ENCODE results near the gene HOATZ.

The HOATZ gene

DNA sequence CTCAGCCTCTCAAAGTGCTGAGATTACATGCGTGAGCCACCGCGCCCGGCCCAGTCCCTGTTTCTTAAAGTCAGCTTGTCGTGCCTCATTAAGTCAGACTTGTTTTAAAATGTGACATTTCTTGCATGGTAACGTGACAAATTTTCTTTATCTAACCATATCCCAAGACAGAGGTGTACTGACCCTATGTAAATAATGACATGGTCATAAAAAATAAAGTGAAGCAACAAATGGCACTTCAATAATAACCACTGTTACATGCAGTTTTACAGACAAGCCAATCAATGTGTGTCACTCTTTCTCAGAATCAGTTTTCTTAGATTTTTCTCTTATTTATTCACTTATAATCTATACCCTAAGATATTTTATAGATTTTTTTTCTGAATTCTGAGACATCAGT lies 61.2 kb downstream of the HOATZ start:
- DNase-seq (ENCODE audit: low read depth in 1 of 2, low spot score in 1 of 2) = no peak

DNA sequence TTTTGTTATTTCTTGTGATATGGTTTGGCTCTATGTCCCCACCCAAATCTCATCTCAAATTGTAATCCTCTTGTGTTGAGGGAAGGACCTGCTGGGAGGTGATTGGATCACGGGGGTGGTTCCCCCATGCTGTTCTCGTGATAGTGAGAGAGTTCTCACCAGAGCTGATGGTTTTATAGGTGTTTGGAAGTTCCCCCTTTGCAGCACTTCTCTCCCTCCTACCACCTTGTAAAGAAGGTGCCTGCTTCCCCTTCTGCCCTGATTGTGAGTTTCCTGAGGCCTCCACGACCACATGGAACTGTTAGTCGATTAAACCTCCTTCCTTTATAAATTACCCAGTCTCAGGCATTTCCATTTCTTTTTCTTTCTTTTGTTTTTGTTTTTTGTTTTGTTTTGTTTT lies 63.2 kb downstream of the HOATZ start:
- DNase-seq (ENCODE audit: low read depth in 1 of 2, low spot score in 1 of 2) = no peak

DNA sequence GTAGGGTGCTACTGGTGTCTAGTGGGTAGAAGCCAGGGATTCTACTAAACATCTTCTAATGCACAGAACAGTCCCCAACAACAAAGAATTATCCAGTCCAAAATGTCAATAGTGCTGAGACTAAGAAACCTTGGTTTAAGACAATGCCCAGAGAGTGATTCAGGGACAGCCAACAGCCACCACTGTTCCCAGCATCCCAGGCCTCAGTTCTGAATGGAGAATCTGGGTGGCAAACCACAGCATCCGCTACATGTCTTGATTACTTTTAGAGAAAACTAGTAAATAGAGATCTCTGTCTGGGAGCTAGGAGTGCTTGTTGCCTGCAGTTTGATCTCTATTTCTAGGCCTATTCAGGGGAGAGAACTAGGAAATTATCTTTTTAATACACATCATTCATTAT lies 66.8 kb downstream of the HOATZ start:
- DNase-seq (ENCODE audit: low read depth in 1 of 2, low spot score in 1 of 2) = no peak

DNA sequence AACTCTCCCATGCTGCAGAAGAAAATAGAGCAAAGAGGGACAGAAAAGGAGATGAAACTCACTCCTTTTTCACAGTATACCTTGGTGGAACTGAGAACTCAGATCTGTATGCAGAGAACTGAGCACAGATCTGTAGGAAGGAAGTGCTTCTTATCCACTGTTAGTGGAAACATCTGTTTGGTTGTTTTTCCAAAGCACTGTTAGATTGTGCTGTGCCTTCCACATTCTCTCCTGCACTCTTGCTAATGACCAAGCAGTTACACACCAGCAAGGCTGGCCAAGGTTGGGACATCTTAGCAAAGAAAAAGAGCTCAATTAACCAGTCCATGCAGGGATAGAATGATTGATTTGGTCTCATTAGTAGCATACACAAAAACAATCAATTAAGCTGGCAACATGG lies 67.6 kb downstream of the HOATZ start:
- DNase-seq (ENCODE audit: low read depth in 1 of 2, low spot score in 1 of 2) = no peak

DNA sequence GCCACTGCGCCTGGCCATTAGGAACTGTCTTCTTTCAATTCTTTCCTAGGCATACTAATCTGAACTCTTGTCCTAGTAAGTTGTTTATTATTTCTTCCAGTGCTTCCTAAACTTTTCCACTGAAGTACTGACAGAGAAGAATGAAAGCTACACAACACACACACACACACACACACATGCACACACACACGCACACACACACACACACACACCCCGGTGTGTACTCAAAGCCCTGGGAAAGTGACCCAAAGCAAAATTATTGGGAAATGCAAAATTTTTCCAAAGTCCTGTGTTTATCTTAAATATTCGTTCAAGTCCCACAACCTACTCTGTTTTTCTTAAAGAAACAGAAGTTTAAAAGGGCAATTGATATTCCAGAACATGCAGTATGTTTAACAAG lies 68.3 kb downstream of the HOATZ start:
- no peak for DNase-seq (ENCODE audit: low read depth in 1 of 2, low spot score in 1 of 2)

DNA sequence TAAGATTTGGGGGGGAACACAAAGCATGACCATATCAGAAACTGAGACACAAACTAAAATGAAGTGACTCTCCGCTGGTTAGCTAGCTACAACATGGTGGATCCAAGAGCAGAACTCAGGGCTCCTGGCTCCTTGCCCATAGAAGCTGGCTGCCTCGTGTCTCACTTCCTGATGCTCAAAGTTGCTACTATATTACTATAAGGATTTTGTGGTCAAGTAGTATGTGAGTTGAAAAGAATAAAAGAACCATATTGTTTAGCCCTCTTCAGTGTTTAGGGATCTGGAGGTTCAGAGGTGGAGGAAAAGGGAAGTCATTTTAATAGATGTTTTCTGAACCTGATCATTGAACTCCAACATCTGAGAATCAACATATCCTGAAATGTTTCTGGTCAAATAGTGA lies 70.8 kb downstream of the HOATZ start:
- no peak for DNase-seq (ENCODE audit: low read depth in 1 of 2, low spot score in 1 of 2)

DNA sequence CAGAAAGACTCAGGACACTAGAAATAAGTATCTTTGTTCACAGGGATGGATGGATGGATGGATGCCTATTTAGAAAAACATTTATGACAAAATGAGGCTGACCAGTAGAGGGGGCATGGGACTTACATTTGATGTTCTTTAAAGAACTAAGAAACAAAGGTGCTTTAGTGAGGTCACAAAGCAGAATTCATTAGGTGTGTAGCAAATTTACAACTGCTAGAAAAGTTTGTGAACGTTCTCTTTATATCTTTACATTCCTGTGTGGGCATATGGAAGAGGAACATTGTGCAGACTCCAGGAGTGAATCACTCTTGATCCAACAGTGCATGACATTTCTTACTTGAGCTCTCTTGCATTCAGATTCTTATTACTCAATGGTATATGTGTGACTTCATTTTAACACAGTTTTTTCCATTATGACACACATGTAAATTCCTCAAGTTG lies 71.8 kb downstream of the HOATZ start:
- DNase-seq (ENCODE audit: low read depth in 1 of 2, low spot score in 1 of 2) = no peak
